ENCODE data around the gene SEMA6D. TPM values are rescaled to one million over a fixed set of nuclear protein-coding genes. Genes with fewer than 3 reads are reported as not detected.

Gene SEMA6D
- total RNA-seq, 1 experiment from 2014 or later: 15.8 TPM

DNA sequence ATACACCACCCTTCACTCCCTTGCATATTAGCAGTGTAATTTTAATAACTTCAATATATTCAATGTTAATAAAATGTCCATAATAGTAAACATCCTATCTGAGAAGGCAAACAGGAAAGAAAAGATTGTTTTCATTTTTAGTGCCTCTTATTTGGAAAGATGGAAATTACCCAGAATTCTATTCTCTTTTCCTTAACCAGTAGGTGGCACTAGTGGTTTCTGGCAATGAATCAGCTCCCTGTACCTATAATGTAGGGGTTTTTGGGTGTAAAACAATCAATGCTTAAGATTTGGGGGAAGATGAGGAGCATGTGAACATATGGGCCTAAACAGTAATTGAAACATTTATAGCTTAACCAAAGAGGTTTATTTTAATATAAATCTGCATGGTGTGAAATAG is 5.7 kb upstream of the SEMA6D start:
- H3K27me3 Mint-ChIP-seq (ENCODE audit: low read depth): peaks cover 15% of the 10 kb centered on the region
- Histone ChIP-seq H3K56ac (ENCODE audit: insufficient read length, low read depth, low read length) (no peak overlapping the region), H3K9me3 (ENCODE audit: control insufficient read depth, low read depth, low read length) (no peaks in the 10 kb centered on the region), H3K79me1 (ENCODE audit: insufficient read depth, low read depth, low read length, poor library complexity, severe bottlenecking) (no peaks in the 10 kb centered on the region), H2AK5ac (ENCODE audit: insufficient read length, low read length) (no peak overlapping the region), H4K5ac (ENCODE audit: insufficient read length, low read depth, low read length) (no peak overlapping the region), H2BK12ac (ENCODE audit: insufficient read length, low read depth, low read length) (no peak overlapping the region), H4K91ac (ENCODE audit: insufficient read length, low read depth, low read length) (no peak overlapping the region), H2BK20ac (ENCODE audit: low read depth, low read length, poor library complexity, severe bottlenecking) (no peak overlapping the region), H3K23ac (ENCODE audit: insufficient read length, low read depth, low read length) (no peak overlapping the region), H3K23me2 (ENCODE audit: insufficient read length, low read depth, low read length, poor library complexity, severe bottlenecking) (no peaks in the 10 kb centered on the region), H3K4me2 (ENCODE audit: insufficient read depth, insufficient read length, low read length) (no peak overlapping the region), H3K18ac (ENCODE audit: insufficient read length, low read depth, low read length) (no peak overlapping the region), H3K79me2 (ENCODE audit: insufficient read depth, low read length) (no peaks in the 10 kb centered on the region; the same call in 1 of the 2 replicates), H4K20me1 (ENCODE audit: control insufficient read depth, insufficient read depth, insufficient read length) (no peaks in the 10 kb centered on the region), H4K8ac (replicated peaks; ENCODE audit: insufficient read length, low read depth, low read length) (no peak overlapping the region), H3K27ac (ENCODE audit: insufficient read length, low read depth, low read length) (no peak overlapping the region), H3K27me3 (ENCODE audit: insufficient read depth, low read length) (no peaks in the 10 kb centered on the region), H2BK5ac (ENCODE audit: insufficient read length, low read length) (no peak overlapping the region), H3T11ph (ENCODE audit: low read length) (no peak overlapping the region), H2BK120ac (ENCODE audit: low read depth, low read length, poor library complexity, severe bottlenecking) (no peak overlapping the region), H3K4ac (ENCODE audit: low read depth, low read length) (no peak overlapping the region), H3K4me1 (ENCODE audit: insufficient read depth, low read length) (no peaks in the 10 kb centered on the region), H3K14ac (ENCODE audit: insufficient read depth, low read length) (no peak overlapping the region), H2BK15ac (ENCODE audit: low read depth, low read length) (no peak overlapping the region), H2AFZ (ENCODE audit: low read length) (no peak overlapping the region), H3K9ac (ENCODE audit: extremely low read depth, insufficient read length, low read length) (no peak overlapping the region)
- no peaks in the 10 kb centered on the region for H3K36me3 Mint-ChIP-seq (ENCODE audit: insufficient read depth in 1 of 3, low read depth in 3 of 3)
- TF ChIP-seq, protein P1, sequence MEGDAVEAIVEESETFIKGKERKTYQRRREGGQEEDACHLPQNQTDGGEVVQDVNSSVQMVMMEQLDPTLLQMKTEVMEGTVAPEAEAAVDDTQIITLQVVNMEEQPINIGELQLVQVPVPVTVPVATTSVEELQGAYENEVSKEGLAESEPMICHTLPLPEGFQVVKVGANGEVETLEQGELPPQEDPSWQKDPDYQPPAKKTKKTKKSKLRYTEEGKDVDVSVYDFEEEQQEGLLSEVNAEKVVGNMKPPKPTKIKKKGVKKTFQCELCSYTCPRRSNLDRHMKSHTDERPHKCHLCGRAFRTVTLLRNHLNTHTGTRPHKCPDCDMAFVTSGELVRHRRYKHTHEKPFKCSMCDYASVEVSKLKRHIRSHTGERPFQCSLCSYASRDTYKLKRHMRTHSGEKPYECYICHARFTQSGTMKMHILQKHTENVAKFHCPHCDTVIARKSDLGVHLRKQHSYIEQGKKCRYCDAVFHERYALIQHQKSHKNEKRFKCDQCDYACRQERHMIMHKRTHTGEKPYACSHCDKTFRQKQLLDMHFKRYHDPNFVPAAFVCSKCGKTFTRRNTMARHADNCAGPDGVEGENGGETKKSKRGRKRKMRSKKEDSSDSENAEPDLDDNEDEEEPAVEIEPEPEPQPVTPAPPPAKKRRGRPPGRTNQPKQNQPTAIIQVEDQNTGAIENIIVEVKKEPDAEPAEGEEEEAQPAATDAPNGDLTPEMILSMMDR (conservative IDR thresholded peaks at IDR 0.05): peak; percentile 87
- H3K9me3 Mint-ChIP-seq: no peaks in the 10 kb centered on the region
- H3K27ac Mint-ChIP-seq: no peak overlapping the region
- H3K4me1 Mint-ChIP-seq: peaks cover 33 to 34% of the 10 kb centered on the region in 2 experiments
- no peak overlapping the region for H3K4me3 Mint-ChIP-seq
- no peak for DNase-seq

All from H9 (cell line).